ENCODE results near the gene MED15. TPM values are rescaled to one million over a fixed set of nuclear protein-coding genes. Genes with fewer than 3 reads are reported as not detected.
A peak's percentile ranks its signal among the peaks of the same experiment; 100 is the strongest.
"Not testable (repeated sequence)": the region's sequence is repeated elsewhere in the genome, so short reads cannot be mapped to it uniquely, and the experiment has no call there.

Gene MED15
- total and polyA plus RNA-seq, 7 donors, result 25.8 to 86.8 (median 37.5) TPM

- peaks cover 0 to 10% (median 6%) of the 10 kb centered on the region in 4 donors for H3K4me1 ChIP-seq
- no peaks in the 10 kb centered on the region for H3K9me3 ChIP-seq
- no peak for DNase-seq
- no peak overlapping the region for H3K27ac ChIP-seq
- H3K4me3 ChIP-seq, result no peak overlapping the region
- WGBS, 2 donors, result 50 to 79% methylated on average over 7 of the region's 7 CpGs
- no peaks in the 10 kb centered on the region for H3K27me3 ChIP-seq
- intact Hi-C loops (cut with DNase I), result loop anchor here (5.0 to 10.0 kb wide), 2 partner anchors 62 to 205 kb away; partner anchors contain the start of gene SCARF2
- H3K36me3 ChIP-seq, result peaks cover 0 to 22% (median 2%) of the 10 kb centered on the region in 4 donors
- TF ChIP-seq POLR2A (IDR thresholded peaks at IDR 0.05), result no peak
- TF ChIP-seq CTCF (IDR thresholded peaks at IDR 0.05), result no peak
- TF ChIP-seq POLR2AphosphoS5 (IDR thresholded peaks at IDR 0.05), result no peak
- no peak for TF ChIP-seq EP300 (IDR thresholded peaks at IDR 0.05)
These were observed 7.6 kb upstream of the MED15 start for GRCh38 chr22:20499769-20500168.

- intact Hi-C loops (cut with DNase I), result no loop called here
- WGBS, 2 donors, result 39 to 82% methylated on average over 2 of the region's 2 CpGs
- Histone ChIP-seq H3K27ac (no peak overlapping the region), H3K36me3 (peaks cover 0 to 22% (median 2%) of the 10 kb centered on the region in 4 donors), H3K4me3 (no peak overlapping the region), H3K4me1 (peaks cover 0 to 14% (median 10%) of the 10 kb centered on the region in 4 donors), H3K9me3 (no peaks in the 10 kb centered on the region), H3K27me3 (no peaks in the 10 kb centered on the region)
- no peak for TF ChIP-seq POLR2AphosphoS5 (IDR thresholded peaks at IDR 0.05)
- no peak for TF ChIP-seq CTCF (IDR thresholded peaks at IDR 0.05)
- TF ChIP-seq POLR2A (IDR thresholded peaks at IDR 0.05), result no peak
- TF ChIP-seq EP300 (IDR thresholded peaks at IDR 0.05), result no peak
- no peak for DNase-seq
These were observed 3.6 kb upstream of the MED15 start for GRCh38 chr22:20503816-20504215.

GRCh38 chr22:20504293-20504922 lies 3.0 kb upstream of the MED15 start:
- DNase-seq; H3K27ac ChIP-seq; H3K9me3 ChIP-seq; H3K4me3 ChIP-seq; intact Hi-C loops (cut with DNase I); H3K27me3 ChIP-seq: not testable (repeated sequence)
- WGBS, 2 donors, result 49 to 76% methylated on average over 5 of the region's 5 CpGs
- Histone ChIP-seq H3K4me1 (peaks cover 0 to 20% (median 15%) of the 10 kb centered on the region in 4 donors), H3K36me3 (peaks cover 0 to 21% (median 2%) of the 10 kb centered on the region in 4 donors)

GRCh38 chr22:20506543-20507252 lies 712 bp upstream of the MED15 start:
- no peaks in the 10 kb centered on the region for H3K9me3 ChIP-seq
- intact Hi-C loops (cut with DNase I), result loop anchor here (1.0 kb wide), 1 partner anchor 10 kb away; no protein-coding TSS in a partner anchor
- peaks cover 0 to 43% (median 38%) of the 10 kb centered on the region in 4 donors for H3K4me1 ChIP-seq
- WGBS, 2 donors, result 79% methylated on average over 13 of the region's 13 CpGs
- peak overlapping the region; percentile 76 to 86 (median 80) for H3K4me3 ChIP-seq
- TF ChIP-seq POLR2AphosphoS5 (IDR thresholded peaks at IDR 0.05), result no peak
- no peak for TF ChIP-seq POLR2A (IDR thresholded peaks at IDR 0.05)
- no peak for TF ChIP-seq EP300 (IDR thresholded peaks at IDR 0.05)
- TF ChIP-seq CTCF (IDR thresholded peaks at IDR 0.05), result no peak
- DNase-seq, result no peak
- H3K27me3 ChIP-seq, result no peaks in the 10 kb centered on the region
- H3K36me3 ChIP-seq, result peaks cover 0 to 1% (median 0%) of the 10 kb centered on the region in 4 donors
- peak overlapping the region; percentile 96 to 99 (median 97) for H3K27ac ChIP-seq

GRCh38 chr22:20508067-20508755 lies 801 bp downstream of the MED15 start:
- DNase-seq, H3K9me3 ChIP-seq, H3K36me3 ChIP-seq, H3K27me3 ChIP-seq: not testable (repeated sequence)
- peaks cover 0 to 50% (median 43%) of the 10 kb centered on the region in 4 donors for H3K4me1 ChIP-seq
- TF ChIP-seq POLR2A (IDR thresholded peaks at IDR 0.05) (peak in 1 of 2 donors; percentile 27), POLR2AphosphoS5 (IDR thresholded peaks at IDR 0.05) (peak in 2 of 4 donors; percentile 3 to 10)
- peak overlapping the region; percentile 96 to 99 (median 97) for H3K27ac ChIP-seq
- H3K4me3 ChIP-seq, result peak overlapping the region; percentile 76 to 86 (median 80)
- WGBS, 2 donors, result 1 to 4% methylated on average over 21 of the region's 21 CpGs
- intact Hi-C loops (cut with DNase I), result loop anchor here (2.0 kb wide), 2 partner anchors 23 to 43 kb away; no protein-coding TSS in a partner anchor

All from sigmoid colon (tissue), 7 donors.